ENCODE data around the gene CCDC15. TPM values are rescaled to one million over a fixed set of nuclear protein-coding genes. Genes with fewer than 3 reads are reported as not detected.

The CCDC15 gene
- total and polyA plus RNA-seq, 2 of the 4 experiments (the other 2 are of a cell fraction): 1.1 to 2.0 TPM

GRCh38 chr11:125072961-125073590 is 119.1 kb downstream of the CCDC15 start:
- H2AK9ac ChIP-seq (replicated peaks; ENCODE audit: low read depth, low read length, poor library complexity): no peak overlapping the region
- no peaks in the 10 kb centered on the region for H3K79me1 ChIP-seq (ENCODE audit: low read depth in 1 of 2, low read length in 2 of 2)
- H2AK5ac ChIP-seq (ENCODE audit: low read depth, low read length): no peak overlapping the region
- H2BK20ac ChIP-seq (ENCODE audit: low read depth, low read length): no peak overlapping the region
- 100% methylated on average over 1 of the region's 12 CpGs; no CpG with 5 or more reads in 1 of the 2 experiments for WGBS, 2 experiments (ENCODE audit: extremely low coverage in 2 of 2, insufficient read length in 1 of 2)
- H2BK120ac ChIP-seq (ENCODE audit: low read depth, low read length): no peak overlapping the region
- no peak overlapping the region for H4K5ac ChIP-seq (ENCODE audit: low read depth, low read length)
- H3K4ac ChIP-seq (ENCODE audit: low read depth, low read length): no peak overlapping the region
- no peaks in the 10 kb centered on the region for H3K9me3 ChIP-seq (ENCODE audit: control insufficient read depth, insufficient read depth, low read length)
- CTCF ChIA-PET: no interaction called here
- no peak overlapping the region for H2BK5ac ChIP-seq (ENCODE audit: low read depth, low read length, poor library complexity, severe bottlenecking)
- DNase-seq (no peak), ATAC-seq (ENCODE audit: low read depth) (no peak)
- no peak overlapping the region for H3K14ac ChIP-seq (replicated peaks; ENCODE audit: low read depth, low read length)
- intact Hi-C loops (cut with micrococcal nuclease): no loop called here
- H4K8ac ChIP-seq (ENCODE audit: low read depth in 2 of 2, low read length in 2 of 2): no peak overlapping the region
- H4K91ac ChIP-seq (ENCODE audit: insufficient read depth, low read depth, low read length): no peak overlapping the region
- H3K4me3 ChIP-seq (ENCODE audit: insufficient read depth, low read depth, low read length): no peak overlapping the region
- no peaks in the 10 kb centered on the region; the same call in 1 of the 2 replicates for H3K27me3 ChIP-seq (ENCODE audit: control insufficient read depth, insufficient read depth, low read length)
- H3K9me1 ChIP-seq (ENCODE audit: insufficient read depth, low read length): peaks cover 20% of the 10 kb centered on the region
- TF ChIP-seq NFE2L2 (IDR thresholded peaks at IDR 0.05; ENCODE audit: low read depth, low read length): no peak
- no peak for TF ChIP-seq MXI1 (IDR thresholded peaks at IDR 0.05; ENCODE audit: borderline replicate concordance, low read depth, low read length)
- TF ChIP-seq USF2 (IDR thresholded peaks at IDR 0.05; ENCODE audit: low read depth, low read length): no peak
- no peak for TF ChIP-seq MAZ (IDR thresholded peaks at IDR 0.05; ENCODE audit: borderline replicate concordance, low read depth, low read length)
- TF ChIP-seq BHLHE40 (IDR thresholded peaks at IDR 0.05; ENCODE audit: low read depth, low read length): no peak
- no peak for TF ChIP-seq CEBPB (IDR thresholded peaks at IDR 0.05; ENCODE audit: low read depth, low read length)
- no peak for TF ChIP-seq POLR2A (IDR thresholded peaks at IDR 0.05; ENCODE audit: low read depth, low read length)
- no peak for TF ChIP-seq CHD1 (IDR thresholded peaks at IDR 0.05; ENCODE audit: low read depth, low read length)
- no peak for TF ChIP-seq RCOR1 (IDR thresholded peaks at IDR 0.05; ENCODE audit: insufficient replicate concordance, low read length)
- no peak for TF ChIP-seq ELK1 (IDR thresholded peaks at IDR 0.05; ENCODE audit: borderline replicate concordance, low read depth, low read length)
- TF ChIP-seq SMC3 (IDR thresholded peaks at IDR 0.05; ENCODE audit: low read depth, low read length): no peak
- no peak for TF ChIP-seq MAFK (IDR thresholded peaks at IDR 0.05; ENCODE audit: low read depth, low read length)
- no peak for TF ChIP-seq RAD21 (IDR thresholded peaks at IDR 0.05; ENCODE audit: low read length)
- TF ChIP-seq CTCF (conservative IDR thresholded peaks at IDR 0.05; ENCODE audit: low read depth, low read length): no peak
- no peak for TF ChIP-seq FOS (IDR thresholded peaks at IDR 0.05; ENCODE audit: low read depth, low read length)
- no peak for TF ChIP-seq RFX5 (IDR thresholded peaks at IDR 0.05; ENCODE audit: low read depth, low read length)
- no peaks in the 10 kb centered on the region for H3K36me3 ChIP-seq (ENCODE audit: control insufficient read depth, insufficient read depth, low read length)
- no peak overlapping the region for H3K9ac ChIP-seq (ENCODE audit: low read depth, low read length)
- no peak overlapping the region for H2AFZ ChIP-seq (replicated peaks; ENCODE audit: low read length, poor library complexity)
- no peaks in the 10 kb centered on the region for H4K20me1 ChIP-seq (ENCODE audit: insufficient read depth, low read length)
- POLR2A ChIA-PET (ENCODE audit: unreplicated experiment): no interaction called here
- in situ Hi-C loops (cut with MboI; ENCODE audit: low sequenced_read_pairs): no loop called here
- H3K4me1 ChIP-seq (ENCODE audit: control insufficient read depth, insufficient read depth, low read length): peaks cover 15% of the 10 kb centered on the region
- no peak overlapping the region for H3K4me2 ChIP-seq (ENCODE audit: low read depth, low read length)
- dilution Hi-C loops (cut with HindIII; ENCODE audit: low sequenced_read_pairs, unreplicated experiment): no loop called here
- no peak overlapping the region for H3K18ac ChIP-seq (ENCODE audit: low read depth, low read length)
- no peak overlapping the region for H3K56ac ChIP-seq (ENCODE audit: extremely low read depth, insufficient read depth, low read length)
- H3K23ac ChIP-seq (ENCODE audit: low read depth, low read length): no peak overlapping the region
- BruUV-seq (replicated peaks): no TSS peak
- no peak overlapping the region for H3K27ac ChIP-seq (ENCODE audit: insufficient read depth, low read length)
- no peak overlapping the region for H2BK15ac ChIP-seq (ENCODE audit: low read depth, low read length)

All from IMR-90 (cell line).